ENCODE results near the gene NATD1.

- TF ChIP-seq ZNF114 (CRISPR knock-in tag; IDR thresholded peaks at IDR 0.05) (no peak), EZH2 (IDR thresholded peaks at IDR 0.05; ENCODE audit: low read depth, unreplicated experiment) (no peak), POLR2AphosphoS5 (IDR thresholded peaks at IDR 0.05; ENCODE audit: low read depth) (peak; percentile 70), CREB1 (CRISPR knock-in tag; IDR thresholded peaks at IDR 0.05; ENCODE audit: low read depth) (peak; percentile 59)
- TF ChIP-seq, protein P1, sequence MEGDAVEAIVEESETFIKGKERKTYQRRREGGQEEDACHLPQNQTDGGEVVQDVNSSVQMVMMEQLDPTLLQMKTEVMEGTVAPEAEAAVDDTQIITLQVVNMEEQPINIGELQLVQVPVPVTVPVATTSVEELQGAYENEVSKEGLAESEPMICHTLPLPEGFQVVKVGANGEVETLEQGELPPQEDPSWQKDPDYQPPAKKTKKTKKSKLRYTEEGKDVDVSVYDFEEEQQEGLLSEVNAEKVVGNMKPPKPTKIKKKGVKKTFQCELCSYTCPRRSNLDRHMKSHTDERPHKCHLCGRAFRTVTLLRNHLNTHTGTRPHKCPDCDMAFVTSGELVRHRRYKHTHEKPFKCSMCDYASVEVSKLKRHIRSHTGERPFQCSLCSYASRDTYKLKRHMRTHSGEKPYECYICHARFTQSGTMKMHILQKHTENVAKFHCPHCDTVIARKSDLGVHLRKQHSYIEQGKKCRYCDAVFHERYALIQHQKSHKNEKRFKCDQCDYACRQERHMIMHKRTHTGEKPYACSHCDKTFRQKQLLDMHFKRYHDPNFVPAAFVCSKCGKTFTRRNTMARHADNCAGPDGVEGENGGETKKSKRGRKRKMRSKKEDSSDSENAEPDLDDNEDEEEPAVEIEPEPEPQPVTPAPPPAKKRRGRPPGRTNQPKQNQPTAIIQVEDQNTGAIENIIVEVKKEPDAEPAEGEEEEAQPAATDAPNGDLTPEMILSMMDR (conservative IDR thresholded peaks at IDR 0.05; ENCODE audit: low read depth in 2 of 2) = no peak
Measured at GRCh38 chr17:21214015-21214776, 39.0 kb downstream of the NATD1 start, which contains the start of gene TMEM11.

Measured in GM23338 (cell line).